Esophagus squamous epithelium (tissue), 5 donors: ENCODE data around the gene PRXL2C. TPM values are rescaled to one million over a fixed set of nuclear protein-coding genes. Genes with fewer than 3 reads are reported as not detected.
A peak's percentile ranks its signal among the peaks of the same experiment; 100 is the strongest.

Experiments used
- DNase-seq: peaks from one replicate; lab custom pipeline; 2025; lab: John Stamatoyannopoulos, UW
- H3K27ac ChIP-seq, 4 donors: fragments of 200-600 bp; sonication (generic); one replicate each; pipeline ENCODE4 v1.5.1; 2016 to 2019; ENCODE audit warnings: mild to moderate bottlenecking in 1 of 4
- H3K27me3 ChIP-seq, 4 donors: fragments of 200-600 bp; sonication (generic); 1 replicate in 3 of 4; 2 replicates in 1 of 4; pipeline versions ENCODE4 v1.5.1 to v1.6.0; 2017 to 2021; ENCODE audit warnings: antibody characterized with exemption in 1 of 4
- H3K36me3 ChIP-seq, 3 donors: fragments of 200-600 bp; sonication (generic); one replicate each; pipeline ENCODE4 v1.5.1; 2016 to 2019
- H3K4me1 ChIP-seq, 3 donors: fragments of 200-600 bp; sonication (generic); one replicate each; pipeline ENCODE4 v1.5.1; 2017 to 2019
- H3K4me3 ChIP-seq, 4 donors: fragments of 200-600 bp; sonication (generic); 1 replicate in 3 of 4; 2 replicates in 1 of 4; pipeline ENCODE4 v1.5.1; 2016 to 2019; ENCODE audit warnings: mild to moderate bottlenecking in 2 of 4, moderate library complexity in 1 of 4
- H3K9me3 ChIP-seq, 3 donors: fragments of 200-600 bp; sonication (generic); one replicate each; pipeline ENCODE4 v1.5.1; 2016 to 2019
- CTCF ChIP-seq, 6 experiments: fragments of 450-650 bp in 4 of 6; fragments of 200-600 bp in 2 of 6; sonication (generic) in 2 of 6; IDR thresholded peaks; one replicate each; pipeline ENCODE4 v1.5.1; 2016 to 2019; ENCODE audit warnings: antibody characterized with exemption in 6 of 6, mild to moderate bottlenecking in 4 of 6, moderate library complexity in 4 of 6
- POLR2A ChIP-seq, 4 donors: fragments of 450-650 bp; IDR thresholded peaks; one replicate each; pipeline ENCODE4 v1.6.1; 2017; ENCODE audit warnings: antibody characterized with exemption in 4 of 4, mild to moderate bottlenecking in 4 of 4, moderate library complexity in 3 of 4
- WGBS, 2 donors: methylation state at CpG; one replicate each; pipeline ENCODE4 v1.1.5; 2018; 5-methylcytosine and 5-hydroxymethylcytosine counted together
- intact Hi-C: fragments of 100-400 bp; cut with DNase I; formaldehyde crosslinking; loops from one replicate; pipeline ENCODE4 v1.15.0; 2022
- total RNA-seq, 4 donors: library from RNA; depleted of rRNA; stranded (reverse); fragments of >200 nt; gene quantifications; one replicate each; pipeline ENCODE4 v1.1.0, GENCODE V29; 2016
- donor health status: DM: yes; HTN: yes; CAD: no.

Gene PRXL2C
- total RNA-seq, 4 donors from 2014 or later, result 0.95 to 12.2 (median 5.6) TPM

GRCh38 chr9:96660692-96661248 lies 5.7 kb upstream of the PRXL2C start:
- Histone ChIP-seq H3K27me3 (no peaks in the 10 kb centered on the region), H3K9me3 (no peaks in the 10 kb centered on the region), H3K27ac (no peak overlapping the region), H3K4me3 (no peak overlapping the region), H3K4me1 (peaks cover 0 to 19% (median 2%) of the 10 kb centered on the region in 3 donors), H3K36me3 (no peaks in the 10 kb centered on the region)
- 84 to 90% methylated on average over 7 of the region's 7 CpGs for WGBS, 2 donors
- no peak for TF ChIP-seq CTCF (IDR thresholded peaks at IDR 0.05)
- TF ChIP-seq POLR2A (IDR thresholded peaks at IDR 0.05), result no peak
- intact Hi-C loops, result loop anchor here (10.0 kb wide), 2 partner anchors 226 to 336 kb away; no protein-coding TSS in a partner anchor
- DNase-seq, result no peak

- Histone ChIP-seq H3K4me3 (peak overlapping the region; percentile 52 to 89 (median 64)), H3K9me3 (no peaks in the 10 kb centered on the region), H3K36me3 (peaks cover 0 to 20% (median 8%) of the 10 kb centered on the region in 3 donors), H3K27ac (peak overlapping the region; percentile 88 to 100 (median 96)), H3K4me1 (peaks cover 0 to 37% (median 5%) of the 10 kb centered on the region in 3 donors), H3K27me3 (no peaks in the 10 kb centered on the region)
- peak in 2 of 4 donors; percentile 46 to 62 for TF ChIP-seq POLR2A (IDR thresholded peaks at IDR 0.05)
- peak in 3 of 6 experiments; percentile 11 to 41 (median 24) for TF ChIP-seq CTCF (IDR thresholded peaks at IDR 0.05)
- intact Hi-C loops, result no loop called here
- DNase-seq, result peak; percentile 5
- WGBS, 2 donors, result 0% methylated on average over 1 to 4 of the region's 74 CpGs
These were observed 493 bp downstream of the PRXL2C start for GRCh38 chr9:96654450-96655197.

- H3K4me3 ChIP-seq, result no peak overlapping the region
- intact Hi-C loops, result no loop called here
- peaks cover 0 to 26% (median 5%) of the 10 kb centered on the region in 3 donors for H3K4me1 ChIP-seq
- TF ChIP-seq CTCF (IDR thresholded peaks at IDR 0.05), result peak in 4 of 6 experiments; percentile 41 to 64 (median 45)
- no peak for TF ChIP-seq POLR2A (IDR thresholded peaks at IDR 0.05)
- H3K27ac ChIP-seq, result no peak overlapping the region
- H3K36me3 ChIP-seq, result peaks cover 0 to 42% (median 9%) of the 10 kb centered on the region in 3 donors
- no peak for DNase-seq
- no peaks in the 10 kb centered on the region for H3K27me3 ChIP-seq
- H3K9me3 ChIP-seq, result no peaks in the 10 kb centered on the region
These were observed 3.5 kb downstream of the PRXL2C start for GRCh38 chr9:96651626-96652025.

DNA sequence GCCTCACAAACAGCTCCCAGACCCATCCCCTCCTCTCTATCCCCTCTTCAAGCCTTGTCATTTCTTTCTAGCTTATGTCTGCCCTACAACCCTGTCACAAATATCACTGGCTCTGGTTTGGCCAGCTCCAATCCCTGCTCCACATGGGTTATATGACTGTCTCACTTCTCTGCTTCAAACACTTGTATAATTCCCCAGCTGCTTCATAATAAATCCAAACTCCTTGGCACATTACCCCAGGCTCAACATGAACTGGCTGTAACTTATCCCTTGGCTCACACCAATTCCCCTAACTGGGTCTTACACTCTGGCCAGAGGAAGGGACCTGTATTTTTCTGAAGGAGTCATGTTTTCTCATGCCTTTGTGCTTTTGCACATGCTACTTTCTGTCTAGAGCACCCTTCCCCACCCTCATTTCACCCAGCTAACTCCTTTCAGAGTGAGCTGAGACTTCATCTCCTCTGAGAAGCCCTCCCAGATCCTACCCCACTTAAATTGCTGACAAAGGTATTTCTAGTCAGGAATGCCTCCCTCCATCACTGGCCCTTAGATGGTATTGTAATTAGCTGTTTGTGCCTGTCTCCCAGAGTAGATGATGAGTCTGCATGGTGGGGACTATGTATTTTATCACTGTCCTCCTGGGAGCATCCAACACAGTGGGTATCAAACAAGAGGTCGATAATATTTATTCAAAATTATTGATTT lies 5.3 kb downstream of the PRXL2C start:
- Histone ChIP-seq H3K4me3 (no peak overlapping the region), H3K9me3 (no peaks in the 10 kb centered on the region), H3K4me1 (peaks cover 0 to 17% (median 4%) of the 10 kb centered on the region in 3 donors), H3K27me3 (no peaks in the 10 kb centered on the region), H3K27ac (no peak overlapping the region), H3K36me3 (peaks cover 0 to 61% (median 9%) of the 10 kb centered on the region in 3 donors)
- intact Hi-C loops, result no loop called here
- DNase-seq, result no peak
- 79 to 82% methylated on average over 1 of the region's 1 CpG for WGBS, 2 donors
- TF ChIP-seq CTCF (IDR thresholded peaks at IDR 0.05) (no peak), POLR2A (IDR thresholded peaks at IDR 0.05) (no peak)
